ENCODE results near the gene SCGB3A1. TPM values are rescaled to one million over a fixed set of nuclear protein-coding genes. Genes with fewer than 3 reads are reported as not detected.

Gene SCGB3A1, protein sequence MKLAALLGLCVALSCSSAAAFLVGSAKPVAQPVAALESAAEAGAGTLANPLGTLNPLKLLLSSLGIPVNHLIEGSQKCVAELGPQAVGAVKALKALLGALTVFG
- not detected in 2 replicates for total RNA-seq

DNA sequence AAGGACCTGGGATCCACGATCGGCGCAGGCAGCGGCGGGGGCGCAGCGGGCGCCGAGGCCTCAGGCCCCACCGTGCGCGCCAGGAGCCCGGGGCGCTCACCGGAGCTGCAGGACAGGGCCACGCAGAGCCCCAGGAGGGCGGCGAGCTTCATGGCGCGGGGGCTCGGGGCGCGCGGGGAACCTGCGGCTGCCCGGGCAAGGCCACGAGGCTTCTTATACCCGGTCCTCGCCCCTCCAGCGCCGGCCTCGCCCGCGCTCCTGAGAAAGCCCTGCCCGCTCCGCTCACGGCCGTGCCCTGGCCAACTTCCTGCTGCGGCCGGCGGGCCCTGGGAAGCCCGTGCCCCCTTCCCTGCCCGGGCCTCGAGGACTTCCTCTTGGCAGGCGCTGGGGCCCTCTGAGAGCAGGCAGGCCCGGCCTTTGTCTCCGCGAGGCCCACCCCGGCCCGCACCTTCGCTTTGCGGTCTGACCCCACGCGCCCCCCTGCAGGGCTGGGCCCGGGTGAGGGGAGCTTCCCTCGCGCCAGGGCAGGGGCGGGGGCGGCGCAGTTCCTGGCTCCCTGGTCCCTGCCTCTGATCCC lies at the start of gene SCGB3A1:
Gene SCGB3A1 (minus strand): TSS at position 189 of the 577 bp plus-strand sequence. CDS start 37 bp downstream, at position 152.

Other genes starting within 250 kb of the SCGB3A1 start
- gene GFPT2, start 238.2 kb downstream of the SCGB3A1 start, total RNA-seq: 63.4 and 66.5 TPM in 2 replicates
- 5.5 and 8.4 TPM in 2 replicates for gene CNOT6, start 97.1 kb downstream of the SCGB3A1 start, total RNA-seq
- 0.09 and 0.16 TPM in 2 replicates for gene FLT4, start 58.1 kb upstream of the SCGB3A1 start, total RNA-seq
- gene OR2Y1, start 148.6 kb upstream of the SCGB3A1 start, total RNA-seq: not detected in 2 replicates
- 60.1 and 63.5 TPM in 2 replicates for gene MGAT1, start 211.3 kb upstream of the SCGB3A1 start, total RNA-seq